B cell (primary cell): ENCODE data around the gene TPSB2. TPM values are rescaled to one million over a fixed set of nuclear protein-coding genes. Genes with fewer than 3 reads are reported as not detected.

Source experiments
- ATAC-seq: fragments of 200-7000 bp; cut with Tn5 transposase; one replicate; pipeline ENCODE4 v1.10.0; 2021; ENCODE audit warnings: low read depth, mild to moderate bottlenecking, moderate number of reproducible peaks, moderate library complexity
- CTCF ChIA-PET: fragments of 350-600 bp; sonication (Branson Sonifier 250); formaldehyde crosslinking; loops from one replicate; lab custom pipeline; 2021; ENCODE audit warnings: antibody characterized with exemption, inconsistent platforms; lab: Charles Lee
- POLR2A ChIA-PET: fragments of 350-600 bp; sonication (Branson Sonifier 250); formaldehyde crosslinking; loops from one replicate; lab custom pipeline; 2021; ENCODE audit warnings: antibody characterized with exemption; lab: Charles Lee
- DNase-seq: peaks from one replicate; pipeline ENCODE4 v3.0.0; 2013
- H2AFZ ChIP-seq: 2 replicates; pipeline ENCODE4 v1.6.1; 2012; ENCODE audit warnings: mild to moderate bottlenecking, low read depth, low read length; ENCODE audit not compliant: insufficient read depth, poor library complexity, severe bottlenecking
- H3K27ac ChIP-seq, 2 donors: 1 replicate in 1 of 2; 2 replicates in 1 of 2; pipeline ENCODE4 v1.5.1; 2012 to 2013; ENCODE audit warnings: low read length in 2 of 2, mild to moderate bottlenecking in 2 of 2, moderate library complexity in 1 of 2
- H3K27me3 ChIP-seq, 4 experiments: fragments of 200-600 bp in 1 of 4; sonication (generic) in 1 of 4; replicated peaks in 1 of 4; 1 replicate in 2 of 4; 2 replicates in 2 of 4; pipeline versions ENCODE4 v1.6.1 to v1.7.0; 2013 to 2016; ENCODE audit warnings: low read length in 3 of 4, mild to moderate bottlenecking in 2 of 4, mixed read lengths in 1 of 4, moderate library complexity in 1 of 4; ENCODE audit not compliant: insufficient read depth in 4 of 4, control insufficient read depth in 3 of 4; ENCODE audit errors: control extremely low read depth in 1 of 4
- H3K36me3 ChIP-seq, 2 experiments: replicated peaks in 1 of 2; 1 replicate in 1 of 2; 2 replicates in 1 of 2; pipeline versions ENCODE4 v1.6.1 to v1.7.1; 2013; ENCODE audit warnings: low read length in 1 of 2; ENCODE audit not compliant: insufficient read depth in 2 of 2, control insufficient read depth in 1 of 2; ENCODE audit errors: control extremely low read depth in 1 of 2, extremely low read depth in 1 of 2
- H3K4me1 ChIP-seq, 2 donors: fragments of 200-600 bp in 1 of 2; sonication (generic) in 1 of 2; 1 replicate in 1 of 2; 2 replicates in 1 of 2; pipeline versions ENCODE4 v1.5.1 to v1.6.1; 2013 to 2017; ENCODE audit warnings: low read length in 2 of 2; ENCODE audit not compliant: control insufficient read depth in 2 of 2, insufficient read depth in 2 of 2
- H3K4me2 ChIP-seq: replicated peaks from 2 replicates; pipeline ENCODE3; 2012; ENCODE audit warnings: mild to moderate bottlenecking, low read depth, low read length; ENCODE audit not compliant: poor library complexity, severe bottlenecking
- H3K4me3 ChIP-seq, 5 experiments: fragments of 200-600 bp in 1 of 5; sonication (generic) in 1 of 5; 1 replicate in 3 of 5; 2 replicates in 2 of 5; pipeline versions ENCODE4 v1.5.1 to v1.7.0; 2011 to 2016; ENCODE audit warnings: low read length in 4 of 5, mild to moderate bottlenecking in 4 of 5, low read depth in 2 of 5, control low read depth in 1 of 5, moderate library complexity in 1 of 5; ENCODE audit not compliant: insufficient read depth in 1 of 5; ENCODE audit errors: control extremely low read depth in 1 of 5, extremely low read depth in 1 of 5
- H3K79me2 ChIP-seq: fragments of 200-600 bp; sonication (generic); one replicate; pipeline ENCODE4 v1.6.0; 2016; ENCODE audit warnings: low read length; ENCODE audit not compliant: control insufficient read depth, insufficient read depth
- H3K9ac ChIP-seq: fragments of 200-600 bp; sonication (generic); 2 replicates; pipeline ENCODE4 v1.6.1; 2017; ENCODE audit warnings: mild to moderate bottlenecking, low read length, moderate library complexity
- H3K9me3 ChIP-seq, 3 donors: one replicate each; pipeline versions ENCODE4 v1.6.1 to v1.7.1; 2013; ENCODE audit warnings: low read length in 2 of 3; ENCODE audit not compliant: control insufficient read depth in 2 of 3, insufficient read depth in 1 of 3; ENCODE audit errors: control extremely low read depth in 1 of 3
- H4K20me1 ChIP-seq: 2 replicates; pipeline ENCODE4 v1.6.0; 2012; ENCODE audit warnings: mild to moderate bottlenecking, low read length; ENCODE audit not compliant: insufficient read depth, control insufficient read depth, poor library complexity, severe bottlenecking
- H3K27ac Mint-ChIP-seq: one replicate; pipeline ENCODE4 v1.8.0; 2021; ENCODE audit warnings: mixed read lengths
- H3K27me3 Mint-ChIP-seq: one replicate; pipeline ENCODE4 v1.8.0; 2021; ENCODE audit warnings: mixed read lengths
- H3K4me1 Mint-ChIP-seq: one replicate; pipeline ENCODE4 v1.8.0; 2021; ENCODE audit warnings: mixed read lengths
- H3K4me3 Mint-ChIP-seq: one replicate; pipeline ENCODE4 v1.8.0; 2021; ENCODE audit warnings: mixed read lengths
- H3K9me3 Mint-ChIP-seq: one replicate; pipeline ENCODE4 v1.8.0; 2022; ENCODE audit warnings: mixed read lengths; ENCODE audit not compliant: insufficient read depth
- EZH2 ChIP-seq: IDR thresholded peaks from 2 replicates; pipeline ENCODE4 v1.6.1; 2012; ENCODE audit warnings: borderline replicate concordance, low read depth, mild to moderate bottlenecking, moderate library complexity, low read length; ENCODE audit not compliant: insufficient read depth, poor library complexity, severe bottlenecking
- WGBS: methylation state at CpG from one replicate; pipeline ENCODE4 v1.1.5; 2013; ENCODE audit warnings: missing lambda C conversion rate; ENCODE audit not compliant: insufficient coverage; 5-methylcytosine and 5-hydroxymethylcytosine counted together
- intact Hi-C: fragments of 100-400 bp; cut with micrococcal nuclease; formaldehyde crosslinking; loops from one replicate; pipeline ENCODE4 v1.10.0; 2022
- polyA plus RNA-seq: library from polyadenylated mRNA; depleted of rRNA; stranded (reverse); fragments of >200 nt; gene quantifications from 2 replicates; pipeline ENCODE4 v1.2.3, GENCODE V29; 2012
- total RNA-seq, 2 donors: library from RNA; stranded (reverse); fragments of 120-200 nt in 1 of 2; gene quantifications; 1 replicate in 1 of 2; 2 replicates in 1 of 2; pipeline versions ENCODE4 v1.2.3 to v1.2.4, GENCODE V29; 2013 to 2022
- TF ChIP-seq, protein P1 (sequence below): fragments of 200-600 bp; IDR thresholded peaks from one replicate; pipeline ENCODE4 v1.8.0; 2022; ENCODE audit warnings: antibody characterized with exemption, mild to moderate bottlenecking

TPSB2 gene
- total and polyA plus RNA-seq, 2 donors (not counting 1 experiment from before 2014, with no cell fraction given) = not detected

DNA sequence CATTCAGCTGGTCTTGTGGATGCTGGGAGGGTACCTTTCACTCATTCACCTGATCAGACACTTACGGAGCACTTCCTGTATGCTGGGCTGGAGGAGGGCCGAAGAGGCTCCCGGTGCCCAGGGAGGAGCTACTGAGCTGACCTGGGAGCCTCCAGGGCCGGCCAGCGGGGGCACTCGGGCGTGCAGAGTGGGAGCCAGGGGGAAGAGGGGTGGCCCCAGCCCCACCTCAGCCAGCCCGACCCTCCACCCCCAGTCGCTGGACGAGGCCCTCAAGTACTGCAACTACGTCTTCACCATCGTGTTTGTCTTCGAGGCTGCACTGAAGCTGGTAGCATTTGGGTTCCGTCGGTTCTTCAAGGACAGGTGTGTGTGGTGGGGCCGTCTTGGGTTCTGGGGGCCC lies 15.3 kb downstream of the TPSB2 start:
- H3K4me2 ChIP-seq = no peak overlapping the region
- intact Hi-C loops = no loop called here
- no peaks in the 10 kb centered on the region for H4K20me1 ChIP-seq
- Mint-ChIP-seq H3K9me3 (no peaks in the 10 kb centered on the region), H3K27me3 (no peaks in the 10 kb centered on the region), H3K4me3 (no peak overlapping the region), H3K4me1 (no peaks in the 10 kb centered on the region), H3K27ac (no peak overlapping the region)
- H3K9me3 ChIP-seq = no peaks in the 10 kb centered on the region
- no peaks in the 10 kb centered on the region for H3K4me1 ChIP-seq
- WGBS = 81% methylated on average over 12 of the region's 16 CpGs
- H3K9ac ChIP-seq = no peak overlapping the region
- TF ChIP-seq, protein P1, sequence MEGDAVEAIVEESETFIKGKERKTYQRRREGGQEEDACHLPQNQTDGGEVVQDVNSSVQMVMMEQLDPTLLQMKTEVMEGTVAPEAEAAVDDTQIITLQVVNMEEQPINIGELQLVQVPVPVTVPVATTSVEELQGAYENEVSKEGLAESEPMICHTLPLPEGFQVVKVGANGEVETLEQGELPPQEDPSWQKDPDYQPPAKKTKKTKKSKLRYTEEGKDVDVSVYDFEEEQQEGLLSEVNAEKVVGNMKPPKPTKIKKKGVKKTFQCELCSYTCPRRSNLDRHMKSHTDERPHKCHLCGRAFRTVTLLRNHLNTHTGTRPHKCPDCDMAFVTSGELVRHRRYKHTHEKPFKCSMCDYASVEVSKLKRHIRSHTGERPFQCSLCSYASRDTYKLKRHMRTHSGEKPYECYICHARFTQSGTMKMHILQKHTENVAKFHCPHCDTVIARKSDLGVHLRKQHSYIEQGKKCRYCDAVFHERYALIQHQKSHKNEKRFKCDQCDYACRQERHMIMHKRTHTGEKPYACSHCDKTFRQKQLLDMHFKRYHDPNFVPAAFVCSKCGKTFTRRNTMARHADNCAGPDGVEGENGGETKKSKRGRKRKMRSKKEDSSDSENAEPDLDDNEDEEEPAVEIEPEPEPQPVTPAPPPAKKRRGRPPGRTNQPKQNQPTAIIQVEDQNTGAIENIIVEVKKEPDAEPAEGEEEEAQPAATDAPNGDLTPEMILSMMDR = no peak
- no peak for TF ChIP-seq EZH2
- CTCF ChIA-PET = no interaction called here
- H3K79me2 ChIP-seq = no peaks in the 10 kb centered on the region
- H3K36me3 ChIP-seq = no peaks in the 10 kb centered on the region
- POLR2A ChIA-PET = interaction anchor here (0.5 kb wide), 1 partner anchor 829 kb away, joined by 7 read pairs; no protein-coding TSS in a partner anchor
- H3K27me3 ChIP-seq = no peaks in the 10 kb centered on the region
- no peak overlapping the region for H2AFZ ChIP-seq
- no peak overlapping the region for H3K27ac ChIP-seq
- ATAC-seq (no peak), DNase-seq (no peak)
- H3K4me3 ChIP-seq = no peak overlapping the region

DNA sequence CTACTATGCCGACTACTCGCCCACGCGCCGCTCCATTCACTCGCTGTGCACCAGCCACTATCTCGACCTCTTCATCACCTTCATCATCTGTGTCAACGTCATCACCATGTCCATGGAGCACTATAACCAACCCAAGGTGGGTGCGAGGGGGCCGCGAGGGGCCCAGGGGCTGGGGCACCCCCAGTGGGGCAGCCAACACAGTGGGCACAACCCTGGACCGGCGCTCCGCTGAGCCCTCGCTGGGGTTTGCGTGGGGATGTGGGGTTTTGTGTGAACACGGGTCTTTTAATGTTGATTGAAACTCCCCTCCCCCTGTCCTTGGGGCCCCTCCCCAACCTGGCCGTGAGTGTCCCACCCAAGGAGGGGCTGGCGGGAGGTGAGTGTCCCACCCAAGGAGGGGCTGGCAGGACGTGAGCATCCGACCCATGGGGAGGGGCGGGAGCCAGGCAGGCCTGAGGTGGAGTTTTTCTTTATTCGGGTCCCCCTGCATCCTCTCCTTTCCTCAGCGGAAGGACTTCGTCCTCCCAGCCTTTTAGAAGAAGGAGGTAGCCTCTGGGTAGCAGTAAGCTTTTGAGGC lies 16.1 kb downstream of the TPSB2 start:
- no peak for ATAC-seq
- no peak overlapping the region for H3K27ac Mint-ChIP-seq
- no peaks in the 10 kb centered on the region for H3K27me3 ChIP-seq
- no peaks in the 10 kb centered on the region for H3K4me1 ChIP-seq
- H3K4me1 Mint-ChIP-seq = no peaks in the 10 kb centered on the region
- H2AFZ ChIP-seq = no peak overlapping the region
- no peaks in the 10 kb centered on the region for H3K9me3 Mint-ChIP-seq
- no peak for DNase-seq
- ChIA-PET CTCF (no interaction called here), POLR2A (interaction anchor here (0.5 kb wide), 1 partner anchor 828 kb away, joined by 7 read pairs; no protein-coding TSS in a partner anchor)
- TF ChIP-seq EZH2 = no peak
- TF ChIP-seq, protein P1 = no peak
- H3K4me3 ChIP-seq = no peak overlapping the region
- H3K36me3 ChIP-seq = no peaks in the 10 kb centered on the region
- H3K9ac ChIP-seq = no peak overlapping the region
- H3K4me2 ChIP-seq = no peak overlapping the region
- H3K79me2 ChIP-seq = no peaks in the 10 kb centered on the region
- no peak overlapping the region for H3K27ac ChIP-seq
- H3K27me3 Mint-ChIP-seq = no peaks in the 10 kb centered on the region
- intact Hi-C loops = no loop called here
- H3K4me3 Mint-ChIP-seq = no peak overlapping the region
- 92% methylated on average over 11 of the region's 25 CpGs for WGBS
- no peaks in the 10 kb centered on the region for H4K20me1 ChIP-seq
- H3K9me3 ChIP-seq = no peaks in the 10 kb centered on the region
